HG03520 (cell line): Measurements from ENCODE around the gene DCUN1D2.

Experiments used
- ATAC-seq: cut with Tn5 transposase; IDR thresholded peaks from one replicate; pipeline ENCODE4 v1.9.1; 2021; ENCODE audit warnings: mild to moderate bottlenecking, moderate library complexity; ENCODE audit not compliant: unreplicated experiment

DCUN1D2 gene

DNA sequence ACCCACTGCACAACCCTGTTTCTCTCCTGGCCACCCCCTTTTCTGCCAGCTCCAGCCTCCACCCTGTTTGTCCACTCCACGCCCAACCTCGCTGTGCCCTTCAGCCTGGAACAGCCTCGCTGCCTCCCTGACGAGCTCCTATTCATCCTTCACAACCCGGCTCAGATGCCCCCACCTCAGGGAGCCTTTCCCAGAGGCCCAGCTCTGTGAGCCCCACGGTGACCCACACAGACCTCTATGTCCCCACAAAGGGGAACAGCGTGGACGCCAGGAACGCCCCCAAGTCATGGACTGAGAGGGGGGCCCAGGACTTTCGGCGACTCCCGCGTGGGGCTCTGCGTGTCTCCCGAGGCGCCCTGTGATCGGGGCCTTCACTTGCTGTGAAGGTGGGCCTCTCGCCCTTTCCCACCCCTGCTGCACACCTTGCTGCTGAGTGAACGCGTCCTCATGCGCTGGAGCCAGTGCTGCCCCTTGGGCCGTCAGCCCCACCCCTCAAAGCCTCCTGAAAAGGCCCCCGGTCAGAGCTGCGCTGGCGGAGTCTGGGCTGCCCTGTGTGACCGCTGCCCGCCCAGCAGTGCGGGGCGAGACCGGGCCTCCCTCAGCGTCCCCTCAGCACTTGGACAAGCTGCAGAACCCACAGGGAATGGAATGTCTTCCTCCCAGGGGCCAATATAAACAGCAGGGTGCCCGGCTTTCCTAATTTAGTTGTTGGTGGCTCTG is 77.2 kb downstream of the DCUN1D2 start:
- ATAC-seq = no peak

DNA sequence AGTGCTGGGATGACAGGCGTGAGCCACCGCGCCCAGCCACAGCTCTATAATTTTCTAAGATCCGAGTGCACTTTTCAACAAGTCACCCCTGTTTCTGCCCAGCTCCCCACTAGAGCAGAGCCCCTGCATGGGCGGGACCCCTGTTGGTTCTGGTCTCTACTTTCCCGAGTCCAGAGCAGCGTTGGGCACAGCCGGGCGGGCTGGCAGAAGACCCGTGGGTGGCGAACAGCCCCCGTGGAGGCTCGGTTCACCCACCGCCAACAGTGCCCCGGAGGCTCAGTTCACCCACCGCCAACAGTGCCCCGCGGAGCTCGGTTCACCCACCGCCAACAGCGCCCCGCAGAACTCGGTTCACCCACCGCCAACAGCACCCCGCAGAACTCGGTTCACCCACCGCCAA is 78.1 kb downstream of the DCUN1D2 start:
- no peak for ATAC-seq

DNA sequence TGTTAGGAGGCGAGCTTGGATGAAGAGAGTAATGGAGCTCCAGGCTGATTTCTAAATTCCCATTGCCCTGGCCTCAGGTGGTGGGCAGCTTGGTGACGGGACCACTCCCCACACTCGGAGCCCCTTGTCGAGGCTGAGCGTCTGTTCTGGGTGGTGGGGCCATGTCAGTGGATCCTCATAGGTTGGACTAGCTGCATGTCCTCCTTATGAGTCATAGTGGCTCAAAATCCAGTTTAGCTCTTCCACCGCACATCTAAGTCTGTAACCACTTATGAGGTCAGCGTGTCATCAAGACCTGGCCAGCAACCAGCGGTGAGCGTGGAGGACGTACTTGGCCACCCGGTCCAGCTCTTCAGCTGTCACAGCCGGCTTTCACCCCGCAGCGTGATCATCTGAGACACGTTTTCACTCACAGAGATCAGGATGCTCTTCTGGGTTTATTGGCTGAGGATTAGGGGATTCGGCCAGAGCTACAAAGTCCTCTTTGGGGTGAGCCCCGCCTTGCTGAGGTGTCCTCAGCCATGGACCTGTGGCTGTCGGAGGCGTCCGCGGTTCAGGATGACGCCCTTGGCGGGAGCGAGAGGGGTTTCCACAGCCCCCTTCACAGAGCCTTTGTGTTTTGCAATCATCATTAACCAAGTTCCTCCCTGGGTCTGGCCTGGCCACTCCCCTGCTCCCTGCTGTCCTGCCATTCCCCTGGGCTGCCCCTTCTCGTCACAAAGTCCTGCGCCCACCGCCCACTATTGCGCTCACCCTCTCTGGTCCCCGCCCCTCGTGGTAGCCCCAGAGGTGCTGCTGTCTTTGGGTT is 79.1 kb downstream of the DCUN1D2 start:
- no peak for ATAC-seq

DNA sequence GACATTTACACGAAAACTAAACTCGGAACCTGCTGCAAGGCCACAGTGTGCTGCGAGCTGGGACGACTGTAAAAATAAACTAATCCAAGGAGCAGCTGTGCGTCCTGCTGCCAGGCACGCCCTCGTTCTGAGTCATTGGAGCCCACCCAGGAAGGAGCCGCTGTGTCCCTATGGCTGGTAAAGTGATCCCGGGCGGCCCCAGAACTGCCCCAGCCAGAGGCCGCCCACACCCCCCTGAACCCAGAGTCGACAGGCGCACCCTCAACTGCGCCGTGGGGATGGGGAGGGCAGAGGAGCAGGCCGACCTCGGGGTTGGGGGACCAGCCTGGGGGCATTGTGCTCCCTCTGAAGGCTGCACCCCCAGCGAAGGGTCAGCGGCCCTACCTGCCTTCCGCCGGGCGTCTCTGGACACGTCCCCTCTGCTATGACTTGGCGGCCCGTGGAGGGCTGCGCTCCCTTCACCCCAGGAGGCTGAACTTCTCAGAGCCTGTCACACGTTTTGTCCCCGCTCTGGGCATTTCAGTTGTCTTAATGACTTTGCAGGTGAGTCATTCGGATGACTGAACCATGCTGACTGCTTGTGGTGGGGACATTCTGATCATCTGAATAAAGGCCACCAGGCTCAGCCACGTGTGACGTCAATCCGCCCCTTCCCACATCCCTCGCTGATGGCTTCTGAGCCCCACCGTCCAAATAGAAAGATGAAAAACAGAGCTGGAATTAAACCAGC is 79.9 kb downstream of the DCUN1D2 start:
- ATAC-seq = no peak

DNA sequence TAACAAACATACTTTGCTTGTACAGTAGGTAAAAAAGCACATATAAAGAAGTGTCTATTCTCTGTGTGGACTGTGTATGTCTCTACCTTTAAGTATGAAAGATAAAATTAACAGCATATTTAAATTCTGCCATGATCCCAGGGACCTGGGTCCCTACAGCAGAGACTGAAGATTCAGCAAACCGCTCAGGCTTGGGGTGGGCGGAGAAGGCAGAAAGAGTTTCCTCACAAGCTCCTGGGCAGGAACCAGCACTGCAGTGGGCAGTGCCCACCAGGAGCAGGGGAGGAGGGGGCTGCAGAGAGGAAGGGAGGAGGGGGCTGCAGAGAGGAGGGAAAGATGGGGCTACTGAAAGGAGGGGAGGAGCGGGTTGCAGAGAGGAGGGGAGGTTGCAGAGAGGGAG is 81.9 kb downstream of the DCUN1D2 start:
- ATAC-seq = no peak

DNA sequence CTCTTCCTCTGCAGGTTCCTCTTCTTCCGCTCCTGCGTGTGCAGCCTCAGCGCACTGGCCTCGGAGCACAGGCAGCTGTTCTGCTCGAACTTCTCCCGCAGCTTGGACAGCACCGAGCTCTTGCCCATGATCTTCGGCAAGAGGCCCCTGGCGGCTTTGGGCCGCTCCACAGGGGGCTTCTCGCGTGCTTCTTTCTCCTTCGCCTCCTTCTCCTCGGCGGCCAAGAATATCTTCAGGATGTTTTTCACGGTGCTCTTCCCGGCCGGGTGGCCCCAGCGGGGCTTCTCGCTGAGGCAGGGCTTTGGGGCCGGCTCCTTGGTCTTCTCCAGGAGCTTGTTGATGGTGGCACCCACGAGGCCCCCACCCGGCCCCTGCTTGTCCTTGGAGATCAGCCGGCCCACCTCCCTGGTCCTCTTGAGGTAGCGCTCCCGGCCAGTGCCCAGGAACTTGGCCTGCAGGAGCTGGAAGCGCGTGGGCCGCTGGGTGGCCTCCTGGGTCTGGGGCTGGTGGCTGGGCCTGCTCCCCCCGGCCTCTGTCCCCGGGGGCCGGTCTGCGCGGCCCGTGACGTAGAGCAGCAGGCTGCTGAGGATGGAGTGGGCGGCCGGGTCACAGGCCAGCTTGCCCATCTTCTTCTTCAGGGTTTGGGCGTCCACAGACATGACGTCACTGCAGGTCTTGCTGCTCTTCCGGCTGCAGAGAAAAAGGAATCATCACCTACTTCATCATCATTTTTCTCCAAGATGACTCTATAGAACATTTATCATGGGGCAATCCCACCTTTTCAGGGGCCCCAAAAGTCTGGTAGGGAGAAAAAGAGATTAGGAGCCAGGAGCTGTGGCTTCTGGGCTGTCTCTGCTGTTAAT is 82.7 kb downstream of the DCUN1D2 start:
- ATAC-seq = no peak

DNA sequence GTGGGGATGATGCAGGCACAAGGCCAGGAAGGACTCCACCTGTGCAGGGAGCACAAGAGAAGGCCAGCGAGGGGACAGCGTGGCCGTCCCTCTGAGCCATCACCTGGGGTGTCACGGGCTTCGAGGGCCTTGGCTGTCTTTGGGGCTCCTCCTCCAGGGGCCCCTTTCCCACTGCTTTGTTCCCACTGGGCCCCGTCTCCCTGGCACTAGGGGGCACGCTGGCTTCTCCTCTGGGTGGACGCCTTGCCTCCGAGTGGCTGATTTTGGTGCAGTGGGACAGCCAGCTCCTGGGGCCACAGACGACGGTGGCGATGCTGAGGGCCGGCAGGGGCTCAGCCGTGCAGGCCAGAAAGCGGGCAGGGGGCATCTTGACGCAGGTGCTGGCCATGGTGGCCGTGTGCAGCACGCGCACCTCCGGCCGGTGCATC is 83.4 kb downstream of the DCUN1D2 start:
- no peak for ATAC-seq

DNA sequence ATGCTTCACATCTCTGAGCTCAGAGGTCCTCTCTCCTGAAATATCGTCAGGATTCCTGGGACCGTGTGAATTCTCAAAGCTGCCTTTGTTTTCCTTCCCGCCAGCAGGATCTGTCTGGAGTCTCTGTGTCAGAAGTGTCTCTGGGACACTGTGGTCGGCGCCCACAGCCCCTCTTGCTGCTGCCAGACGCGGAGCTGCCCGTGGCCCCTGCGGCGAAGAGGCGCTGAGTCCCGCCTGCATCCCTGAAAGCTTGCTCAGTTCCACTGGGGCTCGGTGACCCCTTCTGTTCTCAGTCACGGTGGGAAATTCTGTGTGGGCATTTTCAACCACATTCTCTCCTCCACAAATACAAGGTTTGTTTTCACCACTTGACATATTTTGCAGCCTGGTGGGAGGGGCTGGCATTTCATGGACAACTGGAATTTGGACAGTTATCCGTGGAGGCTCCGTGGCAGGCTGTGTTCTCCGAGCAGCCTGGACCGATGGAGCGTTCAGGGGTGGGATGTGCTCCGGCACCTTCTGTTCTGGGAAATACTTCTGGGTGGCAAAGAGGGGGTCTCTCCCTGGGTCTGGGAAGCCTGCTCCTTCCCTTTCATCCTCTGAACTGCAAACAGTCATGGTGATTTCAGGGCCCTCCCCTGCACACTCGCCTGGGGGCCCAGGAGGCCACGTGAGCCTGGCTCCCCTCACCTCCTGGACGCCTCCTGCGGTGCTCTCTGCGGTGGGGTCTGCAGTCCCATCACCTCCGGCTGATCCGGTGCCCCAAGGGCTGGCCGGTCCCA is 84.0 kb downstream of the DCUN1D2 start:
- ATAC-seq = no peak
